ENCODE data around the gene HLA-DRB1. TPM values are rescaled to one million over a fixed set of nuclear protein-coding genes. Genes with fewer than 3 reads are reported as not detected.

Gene HLA-DRB1
- total and polyA plus RNA-seq, 2 experiments from 2014 or later: 0.21 TPM; not detected in 1

GRCh38 chr6:32617751-32618150, 28.1 kb upstream of the HLA-DRB1 start:
- in situ Hi-C loops (cut with MboI): no loop called here
- H3K9me2 ChIP-seq (ENCODE audit: insufficient read depth): no peaks in the 10 kb centered on the region
- no peaks in the 10 kb centered on the region for H3K4me1 ChIP-seq (ENCODE audit: insufficient read depth)
- H3K4me3 ChIP-seq: no peak overlapping the region
- no peak for DNase-seq
- no peaks in the 10 kb centered on the region for H3K36me3 ChIP-seq (ENCODE audit: low read depth)
- TF ChIP-seq EZH2 (IDR thresholded peaks at IDR 0.05; ENCODE audit: insufficient read depth, poor library complexity, severe bottlenecking) (no peak), EZH2phosphoT487 (IDR thresholded peaks at IDR 0.05; ENCODE audit: insufficient read depth, low read depth) (no peak)
- H3F3A ChIP-seq (ENCODE audit: insufficient read depth): no peaks in the 10 kb centered on the region
- no peaks in the 10 kb centered on the region for H3K27me3 ChIP-seq (replicated peaks; ENCODE audit: insufficient read depth)
- no peaks in the 10 kb centered on the region for H4K20me1 ChIP-seq (ENCODE audit: insufficient read depth)
- H3K9ac ChIP-seq: no peak overlapping the region
- H3K9me3 ChIP-seq (ENCODE audit: low read depth): no peaks in the 10 kb centered on the region
- WGBS, 2 experiments (ENCODE audit: low coverage in 1 of 2, low lambda C conversion rate in 2 of 2, missing lambda C conversion rate in 2 of 2): 33 to 50% methylated on average over 1 of the region's 1 CpG
- no peaks in the 10 kb centered on the region for H3K79me2 ChIP-seq (ENCODE audit: insufficient read depth)
- H2AFZ ChIP-seq: no peak overlapping the region
- no peak overlapping the region for H3K4me2 ChIP-seq (ENCODE audit: unreplicated experiment)
- H3K27ac ChIP-seq: no peak overlapping the region

- Histone ChIP-seq H3K9ac (no peak overlapping the region), H3K27ac (no peak overlapping the region), H3K4me3 (no peak overlapping the region), H3K9me2 (ENCODE audit: insufficient read depth) (no peaks in the 10 kb centered on the region), H3K27me3 (replicated peaks; ENCODE audit: insufficient read depth) (no peaks in the 10 kb centered on the region), H3K9me3 (ENCODE audit: low read depth) (no peaks in the 10 kb centered on the region), H4K20me1 (ENCODE audit: insufficient read depth) (no peaks in the 10 kb centered on the region), H3K4me2 (ENCODE audit: unreplicated experiment) (no peak overlapping the region), H3K4me1 (ENCODE audit: insufficient read depth) (no peaks in the 10 kb centered on the region), H3F3A (ENCODE audit: insufficient read depth) (no peaks in the 10 kb centered on the region), H3K36me3 (ENCODE audit: low read depth) (no peaks in the 10 kb centered on the region), H3K79me2 (ENCODE audit: insufficient read depth) (no peaks in the 10 kb centered on the region), H2AFZ (no peak overlapping the region)
- TF ChIP-seq EZH2phosphoT487 (IDR thresholded peaks at IDR 0.05; ENCODE audit: insufficient read depth, low read depth): no peak
- TF ChIP-seq EZH2 (IDR thresholded peaks at IDR 0.05; ENCODE audit: insufficient read depth, poor library complexity, severe bottlenecking): no peak
- DNase-seq: no peak
- in situ Hi-C loops (cut with MboI): no loop called here
- 10 to 15% methylated on average over 3 of the region's 3 CpGs for WGBS, 2 experiments (ENCODE audit: low coverage in 1 of 2, low lambda C conversion rate in 2 of 2, missing lambda C conversion rate in 2 of 2)
These were observed 26.4 kb upstream of the HLA-DRB1 start for GRCh38 chr6:32615885-32616532.

GRCh38 chr6:32614366-32615081, 24.9 kb upstream of the HLA-DRB1 start:
- H3F3A ChIP-seq (ENCODE audit: insufficient read depth): no peaks in the 10 kb centered on the region
- no peaks in the 10 kb centered on the region for H4K20me1 ChIP-seq (ENCODE audit: insufficient read depth)
- WGBS, 2 experiments (ENCODE audit: low coverage in 1 of 2, low lambda C conversion rate in 2 of 2, missing lambda C conversion rate in 2 of 2): 0% methylated on average over 1 of the region's 1 CpG
- in situ Hi-C loops (cut with MboI): no loop called here
- no peaks in the 10 kb centered on the region for H3K4me1 ChIP-seq (ENCODE audit: insufficient read depth)
- no peaks in the 10 kb centered on the region for H3K9me2 ChIP-seq (ENCODE audit: insufficient read depth)
- TF ChIP-seq EZH2 (IDR thresholded peaks at IDR 0.05; ENCODE audit: insufficient read depth, poor library complexity, severe bottlenecking) (no peak), EZH2phosphoT487 (IDR thresholded peaks at IDR 0.05; ENCODE audit: insufficient read depth, low read depth) (no peak)
- no peak overlapping the region for H3K4me2 ChIP-seq (ENCODE audit: unreplicated experiment)
- H3K27me3 ChIP-seq (replicated peaks; ENCODE audit: insufficient read depth): no peaks in the 10 kb centered on the region
- no peaks in the 10 kb centered on the region for H3K79me2 ChIP-seq (ENCODE audit: insufficient read depth)
- no peak overlapping the region for H3K27ac ChIP-seq
- no peaks in the 10 kb centered on the region for H3K36me3 ChIP-seq (ENCODE audit: low read depth)
- H2AFZ ChIP-seq: no peak overlapping the region
- no peak overlapping the region for H3K4me3 ChIP-seq
- no peak overlapping the region for H3K9ac ChIP-seq
- no peaks in the 10 kb centered on the region for H3K9me3 ChIP-seq (ENCODE audit: low read depth)
- no peak for DNase-seq

DNA sequence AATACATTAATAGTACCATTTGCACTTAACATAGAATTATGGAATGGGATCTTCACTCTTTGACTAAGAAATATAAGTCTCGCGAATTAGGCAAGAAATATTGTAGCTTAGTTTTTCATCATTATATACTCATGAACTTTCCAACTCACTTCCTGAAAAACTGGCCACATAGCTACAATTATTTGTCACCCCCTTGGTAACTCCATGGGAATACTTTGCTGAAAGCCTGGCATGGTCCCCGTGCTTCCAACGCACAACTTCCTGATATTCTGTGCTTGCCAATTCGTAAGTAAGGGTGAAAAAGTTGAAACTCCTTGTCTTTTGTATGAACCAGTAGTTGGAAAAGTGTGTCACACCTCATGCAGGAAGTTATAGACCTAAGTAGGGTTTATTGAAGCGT, 23.8 kb upstream of the HLA-DRB1 start:
- H3K9ac ChIP-seq: no peak overlapping the region
- no peaks in the 10 kb centered on the region for H3K9me2 ChIP-seq (ENCODE audit: insufficient read depth)
- H4K20me1 ChIP-seq (ENCODE audit: insufficient read depth): no peaks in the 10 kb centered on the region
- H2AFZ ChIP-seq: no peak overlapping the region
- WGBS, 2 experiments (ENCODE audit: low coverage in 1 of 2, low lambda C conversion rate in 2 of 2, missing lambda C conversion rate in 2 of 2): 1 to 2% methylated on average over 6 of the region's 6 CpGs
- no peaks in the 10 kb centered on the region for H3K4me1 ChIP-seq (ENCODE audit: insufficient read depth)
- TF ChIP-seq EZH2 (IDR thresholded peaks at IDR 0.05; ENCODE audit: insufficient read depth, poor library complexity, severe bottlenecking) (no peak), EZH2phosphoT487 (IDR thresholded peaks at IDR 0.05; ENCODE audit: insufficient read depth, low read depth) (no peak)
- H3K4me3 ChIP-seq: no peak overlapping the region
- DNase-seq: no peak
- no peak overlapping the region for H3K4me2 ChIP-seq (ENCODE audit: unreplicated experiment)
- no peaks in the 10 kb centered on the region for H3K79me2 ChIP-seq (ENCODE audit: insufficient read depth)
- no peaks in the 10 kb centered on the region for H3K27me3 ChIP-seq (replicated peaks; ENCODE audit: insufficient read depth)
- in situ Hi-C loops (cut with MboI): no loop called here
- no peaks in the 10 kb centered on the region for H3K36me3 ChIP-seq (ENCODE audit: low read depth)
- no peak overlapping the region for H3K27ac ChIP-seq
- no peaks in the 10 kb centered on the region for H3F3A ChIP-seq (ENCODE audit: insufficient read depth)
- no peaks in the 10 kb centered on the region for H3K9me3 ChIP-seq (ENCODE audit: low read depth)
